ENCODE results near the gene THSD4.
A peak's percentile ranks its signal among the peaks of the same experiment; 100 is the strongest.

Gene THSD4

DNA sequence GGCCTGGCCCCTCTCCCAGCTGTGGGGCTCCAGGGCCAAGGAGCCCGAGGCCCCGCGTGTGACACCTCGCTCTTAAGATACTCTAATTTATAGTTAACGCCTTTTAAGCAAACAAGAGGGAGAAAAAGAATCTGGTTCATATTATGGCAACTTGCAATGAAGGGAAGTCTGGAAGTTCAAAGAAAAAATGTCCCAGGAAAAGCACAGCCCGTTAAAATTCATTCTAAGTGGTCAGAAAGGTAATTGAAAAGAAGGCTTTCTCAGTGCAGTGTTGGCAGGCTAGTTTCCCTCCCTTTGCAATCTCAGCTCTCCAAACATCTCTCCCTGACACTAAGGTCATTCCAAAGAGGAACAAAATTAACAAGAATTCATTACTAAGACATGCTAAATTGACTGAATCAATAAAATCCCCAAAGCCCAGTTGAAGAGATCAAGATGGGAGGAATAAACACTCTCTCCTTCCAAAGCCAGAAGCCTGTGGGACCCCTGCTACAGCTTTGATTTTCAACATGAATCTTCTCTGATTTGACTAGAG is 339.3 kb downstream of the THSD4 start:
- H3K4me3 ChIP-seq (replicated peaks; ENCODE audit: low read depth, low read length): no peak overlapping the region
- TF ChIP-seq, protein P1, sequence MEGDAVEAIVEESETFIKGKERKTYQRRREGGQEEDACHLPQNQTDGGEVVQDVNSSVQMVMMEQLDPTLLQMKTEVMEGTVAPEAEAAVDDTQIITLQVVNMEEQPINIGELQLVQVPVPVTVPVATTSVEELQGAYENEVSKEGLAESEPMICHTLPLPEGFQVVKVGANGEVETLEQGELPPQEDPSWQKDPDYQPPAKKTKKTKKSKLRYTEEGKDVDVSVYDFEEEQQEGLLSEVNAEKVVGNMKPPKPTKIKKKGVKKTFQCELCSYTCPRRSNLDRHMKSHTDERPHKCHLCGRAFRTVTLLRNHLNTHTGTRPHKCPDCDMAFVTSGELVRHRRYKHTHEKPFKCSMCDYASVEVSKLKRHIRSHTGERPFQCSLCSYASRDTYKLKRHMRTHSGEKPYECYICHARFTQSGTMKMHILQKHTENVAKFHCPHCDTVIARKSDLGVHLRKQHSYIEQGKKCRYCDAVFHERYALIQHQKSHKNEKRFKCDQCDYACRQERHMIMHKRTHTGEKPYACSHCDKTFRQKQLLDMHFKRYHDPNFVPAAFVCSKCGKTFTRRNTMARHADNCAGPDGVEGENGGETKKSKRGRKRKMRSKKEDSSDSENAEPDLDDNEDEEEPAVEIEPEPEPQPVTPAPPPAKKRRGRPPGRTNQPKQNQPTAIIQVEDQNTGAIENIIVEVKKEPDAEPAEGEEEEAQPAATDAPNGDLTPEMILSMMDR (IDR thresholded peaks at IDR 0.05; ENCODE audit: low read length, missing control alignments): no peak
- DNase-seq (ENCODE audit: low read depth): no peak

GRCh38 chr15:71455107-71455506 is 339.8 kb downstream of the THSD4 start:
- H3K4me3 ChIP-seq (replicated peaks; ENCODE audit: low read depth, low read length): no peak overlapping the region
- no peak for DNase-seq (ENCODE audit: low read depth)
- TF ChIP-seq, protein P1 (IDR thresholded peaks at IDR 0.05; ENCODE audit: low read length, missing control alignments): no peak

DNA sequence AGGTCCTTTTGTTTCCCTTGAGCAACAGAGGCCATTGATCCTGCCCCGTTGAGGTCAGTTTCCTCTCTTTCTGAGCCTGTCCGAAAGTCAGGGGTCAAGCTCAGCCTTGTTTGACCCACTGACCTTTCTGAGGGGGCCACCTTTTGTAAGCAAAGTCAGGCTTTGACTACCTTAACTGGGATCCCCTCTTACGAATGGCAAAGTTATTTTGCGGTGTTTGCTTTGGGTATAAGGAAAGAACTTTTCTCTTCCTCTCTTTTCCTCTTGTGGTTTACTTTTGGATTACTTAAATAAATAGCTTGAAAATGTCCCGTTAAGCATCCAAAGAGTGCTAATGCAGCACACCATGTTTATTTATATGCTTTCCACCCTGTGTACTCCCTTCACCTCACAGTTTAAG is 340.6 kb downstream of the THSD4 start:
- DNase-seq (ENCODE audit: low read depth): no peak
- H3K4me3 ChIP-seq (replicated peaks; ENCODE audit: low read depth, low read length): no peak overlapping the region
- TF ChIP-seq, protein P1 (IDR thresholded peaks at IDR 0.05; ENCODE audit: low read length, missing control alignments): no peak

GRCh38 chr15:71456362-71456761 is 341.1 kb downstream of the THSD4 start:
- TF ChIP-seq, protein P1 (IDR thresholded peaks at IDR 0.05; ENCODE audit: low read length, missing control alignments): no peak
- H3K4me3 ChIP-seq (replicated peaks; ENCODE audit: low read depth, low read length): no peak overlapping the region
- DNase-seq (ENCODE audit: low read depth): no peak

GRCh38 chr15:71456811-71457210 is 341.5 kb downstream of the THSD4 start:
- H3K4me3 ChIP-seq (replicated peaks; ENCODE audit: low read depth, low read length): no peak overlapping the region
- TF ChIP-seq, protein P1 (IDR thresholded peaks at IDR 0.05; ENCODE audit: low read length, missing control alignments): no peak
- no peak for DNase-seq (ENCODE audit: low read depth)

GRCh38 chr15:71458089-71458660 is 342.9 kb downstream of the THSD4 start:
- peak; percentile 51 for DNase-seq (ENCODE audit: low read depth)
- no peak overlapping the region for H3K4me3 ChIP-seq (replicated peaks; ENCODE audit: low read depth, low read length)
- TF ChIP-seq, protein P1 (IDR thresholded peaks at IDR 0.05; ENCODE audit: low read length, missing control alignments): no peak

DNA sequence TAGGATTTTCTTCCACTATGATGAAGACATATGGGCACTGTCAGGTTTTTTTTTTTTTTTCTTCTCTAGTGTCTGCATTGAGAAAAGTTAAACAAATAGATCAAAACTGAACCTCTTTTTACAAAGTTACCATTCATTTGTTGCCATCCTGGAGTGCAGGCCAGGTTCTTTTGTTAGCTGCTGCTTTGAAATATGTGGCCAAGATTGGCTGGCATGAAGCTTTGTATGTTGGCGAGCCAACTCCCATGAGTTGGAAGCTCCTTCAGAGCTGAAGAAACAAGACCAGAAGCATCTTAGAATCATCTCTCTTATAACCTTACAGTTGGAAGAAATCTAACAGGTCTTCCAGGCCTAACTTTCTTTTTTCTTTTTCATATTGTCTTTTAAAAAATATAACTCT is 346.5 kb downstream of the THSD4 start:
- DNase-seq (ENCODE audit: low read depth): no peak
- TF ChIP-seq, protein P1 (IDR thresholded peaks at IDR 0.05; ENCODE audit: low read length, missing control alignments): no peak
- no peak overlapping the region for H3K4me3 ChIP-seq (replicated peaks; ENCODE audit: low read depth, low read length)

Measured in fibroblast of pulmonary artery (primary cell).